NCI-H1436 (cell line): ENCODE data around the gene XXYLT1.
"Not testable (repeated sequence)": the region's sequence is repeated elsewhere in the genome, so short reads cannot be mapped to it uniquely, and the experiment has no call there.

Experiments
- DNase-seq: peaks from one replicate; lab custom pipeline; 2025; lab: John Stamatoyannopoulos, UW

Gene XXYLT1, protein sequence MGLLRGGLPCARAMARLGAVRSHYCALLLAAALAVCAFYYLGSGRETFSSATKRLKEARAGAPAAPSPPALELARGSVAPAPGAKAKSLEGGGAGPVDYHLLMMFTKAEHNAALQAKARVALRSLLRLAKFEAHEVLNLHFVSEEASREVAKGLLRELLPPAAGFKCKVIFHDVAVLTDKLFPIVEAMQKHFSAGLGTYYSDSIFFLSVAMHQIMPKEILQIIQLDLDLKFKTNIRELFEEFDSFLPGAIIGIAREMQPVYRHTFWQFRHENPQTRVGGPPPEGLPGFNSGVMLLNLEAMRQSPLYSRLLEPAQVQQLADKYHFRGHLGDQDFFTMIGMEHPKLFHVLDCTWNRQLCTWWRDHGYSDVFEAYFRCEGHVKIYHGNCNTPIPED

DNA sequence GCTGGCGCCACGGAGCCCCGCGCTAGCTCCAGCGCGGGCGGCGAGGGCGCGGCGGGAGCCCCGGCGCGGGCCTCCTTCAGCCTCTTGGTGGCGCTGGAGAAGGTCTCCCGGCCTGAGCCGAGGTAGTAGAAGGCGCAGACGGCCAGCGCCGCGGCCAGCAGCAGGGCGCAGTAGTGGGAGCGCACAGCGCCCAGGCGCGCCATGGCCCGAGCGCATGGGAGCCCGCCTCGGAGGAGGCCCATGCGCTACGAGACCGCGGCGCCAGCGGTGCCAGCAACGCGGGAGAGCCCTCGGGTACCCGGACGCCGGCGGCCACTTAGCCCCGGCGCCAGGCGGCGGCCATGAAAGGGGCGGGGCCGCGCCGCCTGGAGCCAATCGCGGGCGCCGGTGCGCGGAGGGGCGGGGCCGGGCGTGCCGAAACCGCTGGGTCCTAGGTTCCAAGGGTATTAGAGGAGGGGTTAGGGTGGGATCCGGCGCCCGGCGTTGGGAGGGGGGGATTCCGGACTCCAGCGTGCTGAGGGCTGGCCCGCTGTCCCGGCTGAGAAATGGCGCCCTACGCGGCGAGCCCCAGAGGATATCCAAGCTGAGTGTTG is at the start of gene XXYLT1:
Gene XXYLT1, minus strand, starts transcription at position 343 of the 593 bp plus-strand sequence. Its CDS starts 101 bp downstream, at position 242.
- DNase-seq, result peak; percentile 93

DNA sequence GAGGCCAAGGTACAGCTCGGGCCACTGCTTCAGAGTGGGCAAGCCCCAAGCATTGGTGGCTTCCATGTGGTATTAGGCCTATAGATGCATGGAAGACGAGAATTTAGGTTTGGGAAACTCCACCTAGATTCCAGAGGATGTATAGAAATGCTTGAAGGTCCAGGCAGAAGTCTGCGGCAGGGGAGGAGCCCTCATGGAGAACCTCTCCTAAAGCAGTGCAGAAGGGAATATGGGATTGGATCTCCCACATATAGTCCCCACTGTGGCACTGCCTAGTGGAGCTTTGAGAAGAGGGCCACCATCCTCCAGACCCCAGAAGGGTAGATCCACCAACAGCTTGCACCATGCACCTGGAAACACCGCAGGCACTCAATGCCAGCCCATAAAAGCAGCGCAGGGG is 48.1 kb upstream of the XXYLT1 start:
- DNase-seq, result no peak

DNA sequence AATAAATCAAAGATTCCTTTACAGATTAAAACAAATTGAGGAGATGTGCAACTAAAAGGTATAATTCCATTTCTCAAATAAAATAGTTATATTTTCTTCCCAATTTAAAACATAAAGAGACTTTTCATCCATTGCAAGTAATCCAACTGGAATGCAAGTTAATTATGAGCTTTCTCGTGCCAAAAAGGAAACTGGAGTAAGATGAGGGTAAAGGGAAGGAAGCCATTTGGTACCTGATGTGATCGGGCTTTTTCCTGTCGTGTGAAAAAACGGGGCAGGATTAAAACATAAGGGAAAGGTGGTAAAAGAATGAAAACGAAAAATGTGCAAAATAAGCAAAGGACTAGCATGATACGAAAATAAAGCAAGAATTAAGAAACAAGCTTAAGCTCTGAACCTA is 41.8 kb upstream of the XXYLT1 start:
- no peak for DNase-seq

DNA sequence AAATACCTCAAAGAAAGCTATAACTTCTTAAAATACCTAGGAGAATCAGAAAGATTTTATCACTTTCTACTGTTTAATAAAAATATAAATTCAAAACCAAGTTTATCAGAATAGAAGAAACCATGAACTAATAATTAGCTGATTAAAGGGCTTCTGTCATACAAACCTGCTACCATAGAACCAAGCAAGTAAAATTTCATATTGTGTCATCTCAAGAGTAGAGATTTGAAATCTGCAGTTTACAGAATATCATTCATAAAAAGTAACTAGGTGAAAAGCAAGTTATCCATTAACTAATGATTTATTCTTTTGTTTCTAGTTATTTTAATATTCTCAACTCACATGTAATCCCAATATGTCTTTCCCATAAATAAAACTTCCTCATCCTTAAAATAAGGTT is 36.8 kb upstream of the XXYLT1 start:
- DNase-seq, result no peak

DNA sequence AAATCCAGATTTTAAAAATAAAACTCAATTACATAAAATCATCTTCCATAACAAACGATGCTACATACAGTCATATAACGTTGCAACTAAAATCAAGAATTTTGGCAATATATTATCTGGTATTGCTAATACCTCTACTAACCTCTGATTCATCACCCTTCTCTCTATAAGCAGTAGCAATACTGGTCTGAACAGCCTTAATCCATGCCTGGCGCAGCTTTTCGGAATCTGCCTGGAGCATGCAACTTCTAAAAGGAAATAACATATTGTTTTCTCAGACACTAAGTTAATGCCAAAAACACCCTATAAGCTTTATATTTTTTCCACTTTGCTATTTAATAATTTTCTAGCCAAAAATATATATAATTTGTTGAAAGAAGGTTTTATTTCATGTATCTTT is 35.4 kb upstream of the XXYLT1 start:
- DNase-seq, result no peak

DNA sequence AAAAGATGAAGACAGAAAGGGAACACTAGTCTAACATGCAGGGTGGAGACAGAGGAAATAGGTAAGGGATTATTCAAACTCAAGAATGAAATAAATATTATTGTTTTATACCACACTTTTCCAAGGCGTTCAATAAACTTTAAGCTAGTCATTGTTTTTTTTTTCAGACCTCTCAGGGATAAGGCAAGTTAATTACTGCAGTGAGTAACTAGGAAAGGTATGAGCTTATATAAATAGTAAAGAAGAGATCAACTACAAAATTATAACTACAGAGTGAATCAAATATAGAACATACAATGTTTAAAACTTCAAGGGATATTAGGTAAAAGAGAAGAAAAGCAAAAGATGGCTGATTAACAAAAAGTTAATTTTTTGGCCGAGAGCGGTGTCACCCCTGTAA is 31.5 kb upstream of the XXYLT1 start:
- no peak for DNase-seq

DNA sequence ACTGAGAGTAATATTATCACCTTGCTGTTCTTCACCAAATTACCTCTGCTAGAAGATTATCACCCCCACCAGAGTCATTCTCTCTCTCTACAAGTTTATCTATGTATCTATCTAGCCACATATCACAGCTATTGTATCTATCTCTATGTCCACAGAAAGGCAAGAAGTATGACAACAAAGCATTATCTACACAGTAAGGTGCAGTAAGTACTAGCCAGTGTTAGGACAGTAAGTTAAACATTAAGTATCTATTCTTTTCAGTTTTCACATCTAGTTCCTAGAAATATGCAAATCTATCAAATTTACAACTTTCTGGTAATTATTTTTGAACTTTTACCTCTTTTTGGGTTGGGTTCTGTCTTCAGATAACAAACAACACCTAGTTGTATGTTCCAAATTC is 26.5 kb upstream of the XXYLT1 start:
- no peak for DNase-seq

DNA sequence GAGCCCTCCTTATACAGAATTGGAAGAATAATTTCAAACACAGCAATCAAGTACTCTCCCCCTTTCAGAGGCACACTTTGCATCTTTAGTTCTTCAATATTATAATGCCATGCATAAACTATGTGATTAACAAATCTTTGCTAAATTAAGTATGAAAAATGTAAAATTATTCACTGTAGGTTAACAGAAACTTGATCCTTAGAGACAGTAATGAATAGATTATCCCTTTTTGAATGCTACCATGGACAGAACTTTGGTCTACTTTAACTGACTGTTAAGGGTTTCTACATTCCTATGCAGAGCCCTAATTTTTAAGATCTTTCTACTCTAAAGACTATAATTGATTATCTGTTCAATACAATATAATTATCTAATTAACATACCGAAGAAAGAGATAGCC is 25.7 kb upstream of the XXYLT1 start:
- DNase-seq, result no peak

DNA sequence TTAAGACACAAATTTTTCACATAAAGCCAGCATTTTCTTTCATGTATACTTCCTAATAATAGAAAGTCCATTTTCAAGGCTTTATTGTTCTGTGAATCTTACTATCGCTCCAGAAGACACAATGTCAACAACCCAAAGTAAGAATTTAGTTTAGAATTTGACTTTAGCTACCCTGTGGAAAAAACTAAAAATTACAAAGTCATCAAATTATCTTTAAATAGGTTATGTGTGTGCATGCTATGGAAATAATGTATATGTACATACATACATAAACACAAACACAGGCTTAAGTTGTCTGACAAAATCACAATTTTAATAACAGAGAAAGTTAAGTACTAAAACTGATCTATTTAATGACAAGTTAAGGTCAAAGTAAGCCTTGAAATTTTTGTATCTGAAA is 20.2 kb upstream of the XXYLT1 start:
- DNase-seq, result no peak

DNA sequence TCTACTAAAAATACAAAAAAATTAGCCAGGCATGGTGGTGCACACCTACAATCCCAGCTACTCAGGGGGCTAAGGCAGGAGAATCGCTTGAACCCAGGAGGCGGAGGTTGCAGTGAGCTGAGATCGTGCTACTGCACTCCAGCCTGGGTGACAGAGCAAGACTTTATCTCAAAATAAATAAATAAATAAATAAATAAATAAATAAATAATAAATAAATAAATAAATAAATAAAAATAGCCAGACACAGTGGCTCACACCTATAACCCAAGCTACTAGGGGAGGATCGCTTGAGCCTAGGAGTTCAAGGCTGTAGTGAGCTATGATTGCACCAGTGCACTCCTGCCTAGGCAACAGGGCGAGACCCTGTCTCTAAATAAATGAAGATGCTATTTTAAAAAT is 19.7 kb upstream of the XXYLT1 start:
- not testable (repeated sequence) for DNase-seq

DNA sequence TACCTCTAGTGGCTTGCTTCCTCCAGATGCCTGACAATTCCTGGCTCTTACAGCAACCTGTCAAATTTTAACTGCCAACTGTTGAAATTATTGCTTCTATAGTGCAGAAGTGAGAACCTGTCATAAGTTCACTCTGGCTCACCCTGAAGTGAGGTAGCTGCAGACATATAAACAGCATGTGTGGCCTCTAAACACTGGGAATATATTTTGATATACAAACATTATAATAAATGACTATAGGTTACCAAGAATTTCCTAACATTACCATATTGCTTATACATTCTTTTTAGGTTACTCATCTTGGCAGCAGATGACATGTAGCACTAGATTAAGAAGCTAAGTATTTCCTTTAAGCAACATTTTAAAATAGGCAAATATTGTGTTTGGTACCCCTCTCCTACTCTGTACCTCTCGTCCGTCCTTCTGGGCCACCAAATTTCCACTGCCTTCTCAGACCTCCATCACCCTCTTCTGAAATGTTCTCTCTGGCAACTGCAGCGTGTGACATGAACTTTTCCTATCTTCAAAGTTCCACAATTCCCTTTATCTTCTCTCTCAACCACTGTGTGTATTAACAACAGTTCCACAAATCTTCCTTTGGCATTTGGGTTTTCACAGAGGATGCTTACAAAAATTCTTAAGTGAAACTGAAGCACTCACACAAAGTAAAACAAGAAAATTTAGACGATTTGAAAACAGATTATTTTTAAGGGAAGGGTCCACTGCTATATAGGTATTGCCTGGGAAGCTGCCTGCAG is 15.3 kb upstream of the XXYLT1 start:
- DNase-seq, result no peak

DNA sequence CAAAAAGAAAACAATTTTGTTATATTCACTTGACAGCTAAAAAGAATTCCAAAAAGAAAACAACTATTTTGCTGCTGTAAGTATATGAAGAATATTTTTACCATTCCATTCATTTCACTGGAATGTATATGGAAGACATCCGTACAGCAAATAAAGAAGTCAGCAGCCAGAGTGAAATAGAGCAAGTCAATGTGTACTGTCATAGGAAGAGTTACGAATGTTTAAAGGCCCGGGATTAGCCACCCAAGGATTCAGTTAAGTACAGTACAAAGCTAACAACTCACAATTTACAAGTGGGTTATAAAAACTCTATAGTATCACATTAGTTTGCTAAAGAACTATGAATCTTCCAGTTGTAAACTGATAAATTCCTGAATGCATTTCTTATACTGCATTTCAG is 14.4 kb upstream of the XXYLT1 start:
- no peak for DNase-seq

DNA sequence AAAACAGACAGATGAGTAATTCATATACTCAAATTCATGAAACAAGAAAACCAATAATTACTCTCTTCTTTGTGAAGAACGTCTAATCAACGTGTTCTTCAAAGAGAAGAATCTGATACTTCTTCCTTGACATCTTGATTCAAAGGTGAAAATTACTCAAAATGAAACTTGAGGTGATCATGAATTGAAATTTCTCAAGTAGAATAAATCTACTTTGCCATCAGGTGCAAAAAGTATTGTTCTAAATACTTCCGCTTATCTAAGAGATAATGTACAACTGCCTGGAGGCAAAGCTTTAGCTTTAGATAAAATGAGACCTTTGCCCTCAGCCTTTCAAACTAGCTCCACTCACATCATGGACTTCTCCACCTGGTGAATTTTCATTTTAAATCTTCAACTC is 13.9 kb upstream of the XXYLT1 start:
- DNase-seq, result no peak

DNA sequence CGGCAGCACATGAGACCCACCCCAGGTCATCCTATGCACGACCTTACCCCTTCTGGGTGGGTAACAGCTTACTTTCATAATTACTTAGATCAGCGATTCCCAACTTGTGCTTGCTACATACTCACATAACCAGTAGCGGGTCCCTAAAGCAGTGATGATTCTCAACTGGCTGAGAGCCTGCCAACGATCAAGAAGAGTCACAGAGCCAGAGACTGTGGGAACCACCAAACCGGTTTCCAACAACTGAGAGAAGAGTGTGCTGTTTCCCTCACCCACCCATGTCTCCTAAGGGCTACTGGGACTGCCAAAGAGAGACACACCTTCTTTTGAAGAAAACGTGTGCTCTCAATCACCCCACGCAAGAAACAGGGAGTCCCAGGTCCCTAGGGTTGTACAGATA is 12.0 kb upstream of the XXYLT1 start:
- DNase-seq, result no peak

DNA sequence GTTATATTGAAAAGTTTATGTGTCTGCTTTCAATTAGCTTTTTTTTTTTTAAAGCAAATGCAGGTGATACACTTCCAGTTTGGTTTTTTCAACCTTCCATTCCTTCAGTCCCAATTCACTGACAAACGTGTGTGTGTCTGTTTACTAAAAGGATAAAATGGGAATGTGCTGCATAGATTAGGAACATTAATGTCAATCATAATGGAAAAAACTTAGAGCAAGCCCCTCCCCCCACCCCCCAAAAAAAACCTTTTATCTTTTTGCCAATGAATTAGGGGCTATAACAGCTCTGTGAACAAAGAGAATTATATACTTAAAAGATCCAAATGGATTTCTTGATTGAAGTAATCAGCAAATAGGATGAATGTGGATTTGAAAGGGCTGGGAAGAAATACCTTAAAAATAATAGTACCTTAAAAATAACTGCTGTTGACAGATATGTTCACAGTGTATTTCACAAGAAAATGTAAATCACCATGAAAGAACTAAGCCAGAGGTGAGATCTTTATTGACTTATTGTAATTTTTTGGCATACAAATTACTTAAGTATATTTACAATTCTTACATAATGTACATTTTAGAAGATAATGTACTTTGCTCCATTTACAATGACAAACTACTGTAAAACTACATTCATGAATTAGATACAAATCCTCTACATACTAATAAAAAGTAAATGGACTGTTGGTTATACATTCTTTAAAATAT is 3.5 kb upstream of the XXYLT1 start:
- DNase-seq, result no peak

DNA sequence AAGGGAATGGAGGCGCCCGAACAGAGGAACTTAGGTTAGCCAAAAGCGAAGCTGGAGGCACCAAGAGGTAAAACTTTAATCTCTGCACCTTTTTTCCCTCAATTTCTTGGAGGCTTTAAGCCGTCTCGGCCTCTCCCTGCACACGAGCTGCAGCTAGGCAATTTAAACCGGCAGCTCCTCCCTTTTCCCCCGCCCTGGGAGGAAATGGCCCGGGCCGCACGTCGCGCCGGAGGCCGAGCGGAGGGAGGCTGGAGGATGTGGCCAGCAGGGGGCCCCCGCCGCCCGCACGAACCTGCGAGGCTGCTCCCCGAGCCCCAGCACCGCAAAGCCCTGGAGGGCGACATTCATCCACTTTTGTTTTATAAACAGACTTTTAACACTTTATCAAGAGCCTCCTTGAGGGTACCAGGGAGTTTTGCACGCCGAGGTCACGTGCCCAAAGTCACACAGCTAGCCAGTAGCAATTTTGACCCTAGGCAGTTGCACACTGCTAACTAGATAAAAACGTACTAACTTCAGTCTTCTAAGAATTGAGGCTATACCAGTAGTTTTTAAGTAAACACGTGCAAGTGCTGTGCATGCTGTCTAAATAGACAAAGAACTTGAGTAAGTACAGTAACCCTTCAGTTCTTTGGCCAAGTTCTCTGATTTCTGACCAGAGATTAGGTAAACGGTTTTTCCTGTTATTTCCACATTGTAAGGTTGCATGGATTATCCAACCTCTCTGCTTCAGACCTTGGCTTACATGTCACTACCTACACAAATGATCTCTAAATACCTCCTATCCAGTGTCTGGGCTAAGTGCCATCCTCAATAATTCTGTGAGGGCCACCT is 668 bp upstream of the XXYLT1 start:
- peak; percentile 89 for DNase-seq

DNA sequence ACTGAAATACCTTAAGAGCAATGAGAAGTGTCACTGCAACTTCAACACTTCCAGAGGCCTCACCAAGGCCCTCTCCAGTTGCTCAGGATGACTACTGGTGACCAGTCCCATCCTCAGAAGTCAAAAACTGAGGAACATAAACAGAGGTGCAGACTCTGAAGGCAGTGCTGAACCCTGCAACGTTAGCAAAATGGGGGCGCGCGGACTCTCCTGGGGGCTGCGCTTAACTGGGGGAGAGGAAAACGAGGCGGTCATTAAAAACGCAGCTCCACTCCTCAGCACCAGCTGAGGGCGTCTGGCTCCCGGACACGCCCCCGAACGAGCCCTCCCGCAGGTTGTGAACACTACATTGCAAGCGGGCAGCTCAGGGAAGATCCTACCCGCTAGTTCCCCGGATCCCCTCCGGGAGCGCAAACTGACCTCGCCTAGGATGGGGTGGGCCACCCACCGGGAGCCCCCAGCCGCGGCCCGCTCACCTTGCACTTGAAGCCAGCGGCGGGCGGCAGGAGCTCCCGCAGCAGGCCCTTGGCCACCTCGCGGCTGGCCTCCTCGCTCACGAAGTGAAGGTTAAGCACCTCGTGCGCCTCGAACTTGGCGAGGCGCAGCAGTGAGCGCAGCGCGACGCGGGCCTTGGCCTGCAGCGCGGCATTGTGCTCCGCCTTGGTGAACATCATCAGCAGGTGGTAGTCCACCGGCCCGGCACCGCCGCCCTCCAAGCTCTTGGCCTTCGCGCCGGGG is 711 bp downstream of the XXYLT1 start:
- DNase-seq, result peak; percentile 67

DNA sequence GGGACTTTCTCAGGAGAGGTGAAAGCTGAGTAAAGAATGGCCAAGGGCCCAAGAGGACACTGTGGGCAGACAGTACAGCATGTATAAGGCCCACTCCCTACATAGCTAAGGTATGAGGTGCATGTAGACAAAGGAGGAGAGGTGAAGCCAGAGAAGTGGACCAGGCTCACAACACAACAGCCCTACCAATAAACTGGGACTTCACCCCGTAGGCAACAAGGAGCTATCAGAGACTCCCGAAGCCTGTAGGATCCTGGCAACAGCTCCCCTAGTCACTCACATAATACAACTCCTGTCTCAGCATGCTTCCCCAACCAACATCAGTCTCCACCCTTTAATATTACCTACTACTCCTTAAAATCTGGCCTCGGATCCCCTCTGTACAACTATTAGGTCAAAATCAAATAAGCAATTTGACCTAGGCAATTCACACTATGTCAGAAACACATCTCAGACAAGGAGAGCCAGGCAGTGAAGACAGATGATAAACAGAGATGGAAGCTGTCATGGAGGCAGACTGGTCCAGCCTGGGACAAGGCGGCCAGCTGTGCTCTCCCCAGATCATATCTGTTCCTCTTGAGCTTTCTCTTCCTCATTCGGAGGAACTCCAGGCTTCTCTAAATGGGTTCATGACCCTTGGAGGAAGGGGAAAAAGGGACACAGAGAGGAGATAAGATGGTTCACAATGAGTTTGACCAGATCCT is 1.4 kb downstream of the XXYLT1 start:
- no peak for DNase-seq

DNA sequence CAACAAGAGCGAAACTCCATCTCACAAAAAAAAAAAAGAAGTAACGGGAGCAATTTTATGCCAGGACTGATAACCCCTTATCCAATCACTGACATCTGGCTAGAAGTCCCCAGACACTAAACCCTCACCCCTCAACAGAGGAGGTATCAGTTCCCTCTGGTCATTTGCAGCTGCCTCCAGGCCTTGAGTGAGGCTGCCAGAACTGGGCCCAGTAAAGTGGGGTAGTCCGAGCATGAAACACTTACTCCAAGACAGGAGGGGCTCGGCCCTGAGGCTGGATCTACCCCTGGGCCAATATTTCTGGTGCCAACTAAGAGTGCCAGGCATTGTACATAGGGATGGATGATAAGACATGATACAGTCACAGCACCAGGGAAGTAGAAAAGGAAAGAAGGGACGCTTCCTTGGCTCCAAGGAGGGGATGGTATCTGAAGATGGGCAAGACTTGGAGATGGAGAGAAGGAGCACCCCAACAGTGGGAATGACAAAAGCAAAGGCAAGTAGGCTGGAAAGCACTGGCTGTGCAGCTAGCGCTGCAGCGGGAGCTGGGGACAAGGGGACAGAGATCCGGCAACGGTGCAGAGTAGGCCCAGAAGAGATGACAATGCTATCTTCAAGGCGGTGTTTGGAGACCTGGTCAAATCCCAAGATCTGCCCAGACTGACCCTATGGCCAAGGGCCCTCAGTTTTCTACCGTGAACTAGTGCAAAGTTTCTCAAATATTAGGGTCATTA is 2.2 kb downstream of the XXYLT1 start:
- DNase-seq, result no peak

DNA sequence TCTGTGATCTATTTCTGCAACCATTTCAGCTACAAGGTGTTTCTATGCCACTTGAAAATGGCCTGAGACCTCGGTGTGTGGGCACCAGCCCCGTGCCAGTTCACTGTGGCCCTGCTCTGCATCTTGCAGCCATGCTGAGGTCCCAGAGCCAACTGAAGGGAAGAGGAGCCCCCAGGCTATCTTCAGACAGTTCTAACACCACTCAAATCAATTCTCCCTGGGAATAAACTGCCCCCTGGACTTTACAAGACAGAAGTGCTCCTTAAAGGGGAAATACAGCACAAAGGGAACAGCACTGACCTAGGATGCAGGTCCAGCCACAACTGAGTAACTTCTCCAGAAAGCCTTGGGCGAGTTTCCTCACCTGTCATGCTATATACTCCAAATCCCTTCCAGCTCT is 3.9 kb downstream of the XXYLT1 start:
- no peak for DNase-seq
